ENCODE results near the gene DOK5. TPM values are rescaled to one million over a fixed set of nuclear protein-coding genes. Genes with fewer than 3 reads are reported as not detected.

The DOK5 gene
- polyA plus RNA-seq, 1 of the 3 experiments (the other 2 are of a cell fraction), result 12.4 TPM

- Histone ChIP-seq H3K79me2 (ENCODE audit: insufficient read depth) (no peaks in the 10 kb centered on the region), H3K9me3 (no peaks in the 10 kb centered on the region), H3K27me3 (ENCODE audit: insufficient read depth) (no peaks in the 10 kb centered on the region), H3K27ac (ENCODE audit: low read depth in 2 of 2, low read length in 1 of 2) (no peak overlapping the region), H3K9me2 (no peaks in the 10 kb centered on the region), H3K4me3 (ENCODE audit: low read depth in 2 of 2, low read length in 1 of 2) (no peak overlapping the region), H3K36me3 (replicated peaks in 1 of 2; ENCODE audit: control insufficient read depth in 1 of 2, insufficient read depth in 2 of 2, low read length in 1 of 2) (no peaks in the 10 kb centered on the region), H4K20me1 (ENCODE audit: insufficient read depth) (no peaks in the 10 kb centered on the region), H2AFZ (ENCODE audit: low read depth) (no peak overlapping the region), H3K4me1 (ENCODE audit: control insufficient read depth in 1 of 2, insufficient read depth in 2 of 2, low read depth in 1 of 2, low read length in 1 of 2) (no peaks in the 10 kb centered on the region), H3F3A (replicated peaks; ENCODE audit: insufficient read depth) (no peaks in the 10 kb centered on the region), H3K9ac (no peak overlapping the region), H3K4me2 (no peak overlapping the region)
- no peak for TF ChIP-seq FOXM1 (IDR thresholded peaks at IDR 0.05; ENCODE audit: low read depth)
- TF ChIP-seq JUND (IDR thresholded peaks at IDR 0.05), result no peak
- TF ChIP-seq SIN3A (IDR thresholded peaks at IDR 0.05; ENCODE audit: borderline replicate concordance, low read depth, low read length), result no peak
- TF ChIP-seq TEAD4 (IDR thresholded peaks at IDR 0.05; ENCODE audit: borderline replicate concordance, insufficient read depth), result no peak
- TF ChIP-seq POLR2AphosphoS5 (IDR thresholded peaks at IDR 0.05; ENCODE audit: low read depth, low read length), result no peak
- no peak for TF ChIP-seq EZH2phosphoT487 (IDR thresholded peaks at IDR 0.05; ENCODE audit: borderline replicate concordance, low read depth)
- TF ChIP-seq PBX3 (IDR thresholded peaks at IDR 0.05), result no peak
- TF ChIP-seq TCF12 (IDR thresholded peaks at IDR 0.05), result no peak
- no peak for TF ChIP-seq NRF1 (IDR thresholded peaks at IDR 0.05; ENCODE audit: low read depth, low read length)
- TF ChIP-seq GATA2 (CRISPR knock-in tag; IDR thresholded peaks at IDR 0.05), result no peak
- no peak for TF ChIP-seq TAF1 (IDR thresholded peaks at IDR 0.05; ENCODE audit: borderline replicate concordance, low read depth, low read length)
- no peak for TF ChIP-seq EP300 (IDR thresholded peaks at IDR 0.05; ENCODE audit: borderline replicate concordance in 1 of 2, low read depth in 1 of 2, low read length in 1 of 2)
- TF ChIP-seq RFX5 (IDR thresholded peaks at IDR 0.05; ENCODE audit: low read length), result no peak
- TF ChIP-seq NFIC (IDR thresholded peaks at IDR 0.05; ENCODE audit: borderline replicate concordance), result no peak
- TF ChIP-seq USF2 (IDR thresholded peaks at IDR 0.05; ENCODE audit: borderline replicate concordance, low read depth, low read length), result no peak
- no peak for TF ChIP-seq SMC3 (IDR thresholded peaks at IDR 0.05; ENCODE audit: low read depth, low read length)
- TF ChIP-seq, protein P1, sequence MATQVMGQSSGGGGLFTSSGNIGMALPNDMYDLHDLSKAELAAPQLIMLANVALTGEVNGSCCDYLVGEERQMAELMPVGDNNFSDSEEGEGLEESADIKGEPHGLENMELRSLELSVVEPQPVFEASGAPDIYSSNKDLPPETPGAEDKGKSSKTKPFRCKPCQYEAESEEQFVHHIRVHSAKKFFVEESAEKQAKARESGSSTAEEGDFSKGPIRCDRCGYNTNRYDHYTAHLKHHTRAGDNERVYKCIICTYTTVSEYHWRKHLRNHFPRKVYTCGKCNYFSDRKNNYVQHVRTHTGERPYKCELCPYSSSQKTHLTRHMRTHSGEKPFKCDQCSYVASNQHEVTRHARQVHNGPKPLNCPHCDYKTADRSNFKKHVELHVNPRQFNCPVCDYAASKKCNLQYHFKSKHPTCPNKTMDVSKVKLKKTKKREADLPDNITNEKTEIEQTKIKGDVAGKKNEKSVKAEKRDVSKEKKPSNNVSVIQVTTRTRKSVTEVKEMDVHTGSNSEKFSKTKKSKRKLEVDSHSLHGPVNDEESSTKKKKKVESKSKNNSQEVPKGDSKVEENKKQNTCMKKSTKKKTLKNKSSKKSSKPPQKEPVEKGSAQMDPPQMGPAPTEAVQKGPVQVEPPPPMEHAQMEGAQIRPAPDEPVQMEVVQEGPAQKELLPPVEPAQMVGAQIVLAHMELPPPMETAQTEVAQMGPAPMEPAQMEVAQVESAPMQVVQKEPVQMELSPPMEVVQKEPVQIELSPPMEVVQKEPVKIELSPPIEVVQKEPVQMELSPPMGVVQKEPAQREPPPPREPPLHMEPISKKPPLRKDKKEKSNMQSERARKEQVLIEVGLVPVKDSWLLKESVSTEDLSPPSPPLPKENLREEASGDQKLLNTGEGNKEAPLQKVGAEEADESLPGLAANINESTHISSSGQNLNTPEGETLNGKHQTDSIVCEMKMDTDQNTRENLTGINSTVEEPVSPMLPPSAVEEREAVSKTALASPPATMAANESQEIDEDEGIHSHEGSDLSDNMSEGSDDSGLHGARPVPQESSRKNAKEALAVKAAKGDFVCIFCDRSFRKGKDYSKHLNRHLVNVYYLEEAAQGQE (IDR thresholded peaks at IDR 0.05; ENCODE audit: low read depth, low read length), result no peak
- no peak for TF ChIP-seq MAX (IDR thresholded peaks at IDR 0.05; ENCODE audit: low read depth)
- ChIA-PET CTCF (interaction anchor here (1.0 to 7.6 kb wide), 6 partner anchors 9 to 1685 kb away, joined by 3 to 28 read pairs (median 5); no protein-coding TSS in a partner anchor), POLR2A (no interaction called here)
- DNase-seq, result no peak
- WGBS (ENCODE audit: low lambda C conversion rate), result 41% methylated on average over 5 of the region's 5 CpGs
Observed at GRCh38 chr20:54658525-54658924, 183.1 kb downstream of the DOK5 start.
